Nephron progenitor cell (in vitro differentiated cells): ENCODE data around the gene METAP2.
"Not testable (repeated sequence)": the region's sequence is repeated elsewhere in the genome, so short reads cannot be mapped to it uniquely, and the experiment has no call there.

Source experiments
- DNase-seq: peaks from one replicate; pipeline ENCODE4 v3.0.0; 2021
- H3K27ac Mint-ChIP-seq: 2 replicates; pipeline ENCODE4 v1.8.0; 2021; ENCODE audit warnings: mild to moderate bottlenecking, moderate library complexity, mixed read lengths
- H3K27me3 Mint-ChIP-seq: 2 replicates; pipeline ENCODE4 v1.8.0; 2021; ENCODE audit warnings: mild to moderate bottlenecking, low read depth, mixed read lengths; ENCODE audit not compliant: poor library complexity
- H3K36me3 Mint-ChIP-seq: 2 replicates; pipeline ENCODE4 v1.8.0; 2021; ENCODE audit warnings: low read depth, mixed read lengths
- H3K4me1 Mint-ChIP-seq: 2 replicates; pipeline ENCODE4 v1.8.0; 2021; ENCODE audit warnings: mixed read lengths
- H3K4me3 Mint-ChIP-seq: 2 replicates; pipeline ENCODE4 v1.8.0; 2021; ENCODE audit warnings: mild to moderate bottlenecking, moderate library complexity, mixed read lengths
- H3K9me3 Mint-ChIP-seq: 2 replicates; pipeline ENCODE4 v1.8.0; 2021; ENCODE audit warnings: mild to moderate bottlenecking, moderate library complexity, mixed read lengths
- TF ChIP-seq, protein P1 (sequence below): fragments of 200-600 bp; sonication (generic); IDR thresholded peaks from 2 replicates; pipeline ENCODE4 v1.5.0; 2021; ENCODE audit warnings: antibody characterized with exemption

The METAP2 gene

DNA sequence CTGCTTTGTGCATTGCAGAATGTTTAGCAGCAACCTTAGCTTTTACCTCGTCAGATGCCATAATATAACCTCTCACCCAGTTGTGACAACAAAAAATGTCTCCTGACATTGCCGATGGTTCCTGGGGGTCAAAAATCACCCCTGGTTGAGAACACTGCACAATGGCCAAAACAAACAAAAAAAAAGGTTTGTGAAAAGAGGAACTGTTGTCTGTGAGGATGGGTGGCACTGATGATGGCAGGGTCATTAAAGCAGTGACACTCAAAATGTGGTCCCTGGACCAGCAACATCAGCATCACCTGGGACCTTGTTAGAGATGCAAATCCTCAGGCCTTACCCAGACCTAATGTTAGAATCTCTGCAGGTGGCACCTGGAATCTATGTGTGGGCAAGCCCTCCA lies 36.4 kb upstream of the METAP2 start:
- Mint-ChIP-seq H3K9me3 (peaks cover 4% of the 10 kb centered on the region), H3K4me1 (no peaks in the 10 kb centered on the region), H3K36me3 (no peaks in the 10 kb centered on the region), H3K27me3 (peaks cover 4% of the 10 kb centered on the region), H3K4me3 (no peak overlapping the region), H3K27ac (no peak overlapping the region)
- no peak for DNase-seq
- TF ChIP-seq, protein P1, sequence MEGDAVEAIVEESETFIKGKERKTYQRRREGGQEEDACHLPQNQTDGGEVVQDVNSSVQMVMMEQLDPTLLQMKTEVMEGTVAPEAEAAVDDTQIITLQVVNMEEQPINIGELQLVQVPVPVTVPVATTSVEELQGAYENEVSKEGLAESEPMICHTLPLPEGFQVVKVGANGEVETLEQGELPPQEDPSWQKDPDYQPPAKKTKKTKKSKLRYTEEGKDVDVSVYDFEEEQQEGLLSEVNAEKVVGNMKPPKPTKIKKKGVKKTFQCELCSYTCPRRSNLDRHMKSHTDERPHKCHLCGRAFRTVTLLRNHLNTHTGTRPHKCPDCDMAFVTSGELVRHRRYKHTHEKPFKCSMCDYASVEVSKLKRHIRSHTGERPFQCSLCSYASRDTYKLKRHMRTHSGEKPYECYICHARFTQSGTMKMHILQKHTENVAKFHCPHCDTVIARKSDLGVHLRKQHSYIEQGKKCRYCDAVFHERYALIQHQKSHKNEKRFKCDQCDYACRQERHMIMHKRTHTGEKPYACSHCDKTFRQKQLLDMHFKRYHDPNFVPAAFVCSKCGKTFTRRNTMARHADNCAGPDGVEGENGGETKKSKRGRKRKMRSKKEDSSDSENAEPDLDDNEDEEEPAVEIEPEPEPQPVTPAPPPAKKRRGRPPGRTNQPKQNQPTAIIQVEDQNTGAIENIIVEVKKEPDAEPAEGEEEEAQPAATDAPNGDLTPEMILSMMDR = no peak

DNA sequence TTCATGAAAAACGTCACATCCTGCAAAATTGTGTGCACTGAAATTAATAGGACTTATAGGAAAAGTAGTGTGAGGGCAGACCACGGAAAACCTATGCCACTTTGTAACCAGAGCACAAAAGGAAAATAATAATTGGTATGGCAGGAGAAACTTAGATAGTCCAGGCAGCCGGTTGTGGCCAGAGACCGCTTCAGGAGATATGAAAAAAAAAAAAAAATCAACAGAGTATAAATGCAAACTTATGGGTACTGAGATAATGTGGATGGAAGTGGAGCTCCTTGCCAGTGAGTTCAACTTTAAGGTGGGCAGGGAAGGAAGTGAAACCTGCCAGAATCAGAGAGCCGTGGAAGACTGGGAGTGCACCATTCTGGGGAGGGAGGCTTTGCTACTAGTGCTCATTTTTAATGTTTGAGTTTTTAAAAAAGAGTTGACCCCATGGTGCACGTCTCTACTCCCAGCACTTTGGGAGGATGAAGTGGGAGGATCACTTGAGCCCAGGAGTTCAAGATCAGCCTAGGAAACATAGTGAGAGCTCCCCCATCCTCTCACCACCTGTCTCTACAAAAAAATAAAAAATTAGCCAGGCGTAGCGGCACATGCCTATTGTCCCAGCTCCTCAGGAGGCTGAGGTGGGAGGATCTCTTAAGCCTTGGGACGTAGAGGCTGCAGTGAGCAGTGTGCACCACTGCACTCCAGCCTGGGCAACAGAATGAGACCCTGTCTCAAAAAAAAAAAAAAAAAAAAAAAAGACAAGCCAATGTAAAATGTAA lies 34.3 kb upstream of the METAP2 start:
- no peaks in the 10 kb centered on the region for H3K36me3 Mint-ChIP-seq
- H3K9me3 Mint-ChIP-seq = no peaks in the 10 kb centered on the region
- no peak overlapping the region for H3K4me3 Mint-ChIP-seq
- DNase-seq = no peak
- peaks cover 4% of the 10 kb centered on the region for H3K27me3 Mint-ChIP-seq
- peaks cover 12% of the 10 kb centered on the region for H3K4me1 Mint-ChIP-seq
- H3K27ac Mint-ChIP-seq = no peak overlapping the region
- TF ChIP-seq, protein P1 = no peak

DNA sequence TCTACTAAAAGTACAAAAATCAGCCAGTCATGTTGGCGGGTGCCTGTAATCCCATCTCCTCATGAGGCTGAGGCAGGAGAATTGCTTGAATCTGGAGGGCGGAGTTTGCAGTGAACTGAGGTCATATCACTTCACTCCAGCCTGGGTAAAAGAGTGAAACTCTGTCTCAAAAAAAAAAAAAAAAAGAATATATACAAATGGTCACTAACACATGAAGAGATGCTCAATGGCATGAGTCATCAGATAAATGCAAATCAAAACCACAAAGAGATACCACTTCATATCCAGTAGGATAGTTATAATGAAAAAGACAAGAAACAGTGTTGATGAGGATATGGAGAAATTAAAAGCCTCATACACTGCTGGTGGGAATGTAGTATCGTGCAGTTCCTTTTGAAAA lies 33.6 kb upstream of the METAP2 start:
- no peaks in the 10 kb centered on the region for H3K36me3 Mint-ChIP-seq
- H3K4me1 Mint-ChIP-seq = peaks cover 12% of the 10 kb centered on the region
- TF ChIP-seq, protein P1 = no peak
- no peaks in the 10 kb centered on the region for H3K9me3 Mint-ChIP-seq
- H3K4me3 Mint-ChIP-seq = no peak overlapping the region
- H3K27ac Mint-ChIP-seq = no peak overlapping the region
- no peak for DNase-seq
- peaks cover 4% of the 10 kb centered on the region for H3K27me3 Mint-ChIP-seq

DNA sequence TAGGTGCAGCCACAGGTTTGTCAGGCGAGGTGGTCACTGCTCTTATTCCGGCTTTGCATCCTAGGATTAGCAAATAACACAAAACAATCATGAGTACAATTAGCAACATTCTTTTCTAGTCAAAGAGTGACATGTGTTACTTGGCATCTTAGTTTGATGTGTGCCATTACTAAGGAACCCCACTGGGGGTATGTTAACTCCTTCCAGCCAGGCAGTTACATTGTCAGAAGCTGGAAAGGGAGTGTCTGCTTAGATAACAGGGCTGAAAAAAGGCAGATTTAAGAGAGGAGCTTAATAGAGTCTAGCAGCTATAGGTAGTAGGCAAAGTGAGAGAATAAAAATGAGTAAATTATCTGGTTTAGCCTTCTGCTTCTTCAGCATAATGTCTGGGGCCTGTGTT lies 30.5 kb upstream of the METAP2 start:
- Mint-ChIP-seq H3K4me1 (peaks cover 23% of the 10 kb centered on the region), H3K27ac (no peak overlapping the region)
- no peak for DNase-seq

DNA sequence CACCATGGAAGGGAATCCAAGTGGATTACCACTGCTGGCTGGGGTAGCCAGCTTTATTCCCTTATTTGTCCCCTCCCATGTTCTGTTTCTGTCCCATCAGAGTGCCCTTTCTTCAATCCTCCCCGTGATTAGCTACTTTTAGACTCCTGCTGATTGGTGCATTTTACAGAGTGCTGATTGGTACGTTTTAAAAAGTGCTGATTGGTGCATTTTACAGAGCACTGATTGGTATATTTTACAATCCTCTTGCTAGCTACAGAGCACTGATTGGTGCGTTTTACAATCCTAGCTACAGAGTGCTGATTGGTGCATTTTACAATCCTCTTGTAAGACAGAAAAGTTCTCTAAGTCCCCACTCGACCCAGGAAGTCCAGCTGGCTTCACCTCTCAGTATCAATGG lies 28.9 kb upstream of the METAP2 start:
- not testable (repeated sequence) for H3K27ac Mint-ChIP-seq, H3K27me3 Mint-ChIP-seq, H3K36me3 Mint-ChIP-seq, H3K9me3 Mint-ChIP-seq, DNase-seq, H3K4me3 Mint-ChIP-seq
- H3K4me1 Mint-ChIP-seq = peaks cover 23% of the 10 kb centered on the region

More for the DNA sequence above, 30.5 kb upstream of the METAP2 start:
- H3K27me3 Mint-ChIP-seq = peaks cover 9% of the 10 kb centered on the region
- TF ChIP-seq, protein P1 = no peak
- H3K9me3 Mint-ChIP-seq = no peaks in the 10 kb centered on the region
- no peak overlapping the region for H3K4me3 Mint-ChIP-seq
- no peaks in the 10 kb centered on the region for H3K36me3 Mint-ChIP-seq

DNA sequence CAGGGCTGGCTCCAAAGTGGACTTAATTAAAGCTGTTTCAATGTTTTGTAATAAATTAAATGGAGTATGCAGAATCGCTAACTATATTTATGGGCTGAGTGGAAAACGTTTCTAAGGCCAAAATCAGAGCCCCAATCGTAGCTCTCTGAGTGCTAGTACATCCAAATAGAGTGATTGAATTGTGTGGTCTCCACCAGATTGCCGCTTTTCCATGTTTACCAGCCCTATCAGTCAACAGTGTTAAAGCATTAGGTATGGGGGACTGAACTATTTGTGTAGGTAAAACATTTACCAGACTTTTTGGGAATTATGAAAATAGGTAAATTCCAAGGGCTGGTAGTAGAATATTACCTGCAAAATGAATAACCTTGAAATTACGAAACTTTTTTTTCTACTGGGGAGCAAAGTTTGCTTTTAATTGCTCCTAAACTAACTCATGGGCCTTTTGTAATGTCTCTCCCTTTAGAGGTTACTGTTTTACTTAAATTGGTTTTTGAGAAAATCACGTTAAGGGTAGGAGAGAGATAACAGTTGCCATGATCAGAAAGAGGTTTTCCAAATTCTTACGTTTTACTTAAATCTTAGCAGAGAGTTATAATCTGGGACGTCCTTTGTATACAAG lies 28.0 kb upstream of the METAP2 start:
- Mint-ChIP-seq H3K9me3 (no peaks in the 10 kb centered on the region), H3K27me3 (peaks cover 9% of the 10 kb centered on the region), H3K36me3 (no peaks in the 10 kb centered on the region), H3K27ac (no peak overlapping the region), H3K4me3 (no peak overlapping the region), H3K4me1 (peaks cover 23% of the 10 kb centered on the region)
- no peak for DNase-seq
- TF ChIP-seq, protein P1 = no peak
